K562 (cell line): ENCODE measurements around the gene MPPED2. TPM values are rescaled to one million over a fixed set of nuclear protein-coding genes. Genes with fewer than 3 reads are reported as not detected.

Source experiments
- HNRNPH1 ChIP-seq: fragments of 200-400 bp; formaldehyde crosslinking; optimal IDR thresholded peaks from 2 replicates; pipeline ENCODE3; 2017; ENCODE audit warnings: low read depth, mild to moderate bottlenecking, low read length, moderate library complexity
- ZKSCAN1 ChIP-seq: fragments of 150-350 bp; IDR thresholded peaks from 2 replicates; pipeline ENCODE4 v1.6.1; 2016; ENCODE audit warnings: low read depth, low read length
- ZNF174 ChIP-seq: fragments of 250-450 bp; sonication (Bioruptor Pico); IDR thresholded peaks from 2 replicates; pipeline ENCODE4 v1.4.0; 2020; ENCODE audit warnings: mild to moderate bottlenecking
- ZNF232 ChIP-seq: sonication (generic); formaldehyde crosslinking; IDR thresholded peaks from 2 replicates; pipeline ENCODE4 v1.8.0; 2022; ENCODE audit warnings: mild to moderate bottlenecking, missing genetic modification reagents
- polyA plus RNA-seq, 8 experiments: library from polyadenylated mRNA; depleted of rRNA in 4 of 8; stranded (reverse) in 5 of 8; unstranded in 3 of 8; fragments of >200 nt; fragmentation: Nextera tagmentation in 2 of 8; fragmentation: Illumina TruSeq in 1 of 8; extraction: Ambion mirVana in 2 of 8; extraction: Trizol in 1 of 8; gene quantifications; 2 replicates each; pipeline versions ENCODE4 v1.2.1 to v1.2.3, GENCODE V29; 2011 to 2014; ENCODE audit warnings: inconsistent platforms in 1 of 8, missing spikeins in 1 of 8
- total RNA-seq, 7 experiments: library from RNA; depleted of rRNA in 6 of 7; stranded (reverse); fragments of >200 nt in 6 of 7; fragmentation: Illumina TruSeq in 2 of 7; extraction: Trizol in 2 of 7; gene quantifications; 2 replicates each; pipeline versions ENCODE4 v1.2.1 to v1.2.3, GENCODE V29; 2011 to 2021; ENCODE audit warnings: low replicate concordance in 1 of 7
- TF ChIP-seq, protein P1 (sequence below): fragments of 200-800 bp; sonication (Bioruptor generic); IDR thresholded peaks from 2 replicates; pipeline ENCODE4 v1.6.1; 2016; ENCODE audit warnings: missing genetic modification characterization, missing compliant biosample characterization
- TF ChIP-seq, protein P2 (sequence below), 3 experiments: fragments of 200-800 bp in 1 of 3; sonication (Bioruptor generic) in 1 of 3; sonication (generic) in 1 of 3; formaldehyde crosslinking in 1 of 3; IDR thresholded peaks; 2 replicates each; pipeline versions ENCODE4 v1.6.1 to v1.8.0; 2016 to 2022; ENCODE audit warnings: mild to moderate bottlenecking in 2 of 3, missing compliant biosample characterization in 2 of 3, missing genetic modification characterization in 2 of 3, missing genetic modification reagents in 1 of 3

Gene MPPED2
- total and polyA plus RNA-seq, 9 of the 15 experiments (the other 6 are each of a cell fraction or from before 2014, with no cell fraction given), result not detected

DNA sequence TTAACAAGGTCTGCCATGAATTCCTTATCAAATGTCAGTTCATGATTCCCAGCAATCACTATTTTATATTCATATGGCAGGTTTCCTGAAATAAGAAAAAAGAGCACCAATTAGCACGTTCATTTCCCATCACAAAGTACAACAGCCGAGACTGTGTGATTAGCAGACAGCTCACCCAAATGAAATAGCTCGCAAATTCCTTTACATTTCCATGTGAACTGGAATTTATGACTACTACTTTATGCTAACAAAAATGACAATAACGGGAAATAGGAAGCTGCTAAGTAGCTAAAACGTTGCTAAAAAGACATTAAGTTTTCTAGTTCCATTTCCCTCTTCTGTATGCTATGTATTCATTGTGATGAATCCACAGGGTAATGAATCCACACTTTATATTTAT is 90.7 kb downstream of the MPPED2 start (continued):
- TF ChIP-seq, protein P1, sequence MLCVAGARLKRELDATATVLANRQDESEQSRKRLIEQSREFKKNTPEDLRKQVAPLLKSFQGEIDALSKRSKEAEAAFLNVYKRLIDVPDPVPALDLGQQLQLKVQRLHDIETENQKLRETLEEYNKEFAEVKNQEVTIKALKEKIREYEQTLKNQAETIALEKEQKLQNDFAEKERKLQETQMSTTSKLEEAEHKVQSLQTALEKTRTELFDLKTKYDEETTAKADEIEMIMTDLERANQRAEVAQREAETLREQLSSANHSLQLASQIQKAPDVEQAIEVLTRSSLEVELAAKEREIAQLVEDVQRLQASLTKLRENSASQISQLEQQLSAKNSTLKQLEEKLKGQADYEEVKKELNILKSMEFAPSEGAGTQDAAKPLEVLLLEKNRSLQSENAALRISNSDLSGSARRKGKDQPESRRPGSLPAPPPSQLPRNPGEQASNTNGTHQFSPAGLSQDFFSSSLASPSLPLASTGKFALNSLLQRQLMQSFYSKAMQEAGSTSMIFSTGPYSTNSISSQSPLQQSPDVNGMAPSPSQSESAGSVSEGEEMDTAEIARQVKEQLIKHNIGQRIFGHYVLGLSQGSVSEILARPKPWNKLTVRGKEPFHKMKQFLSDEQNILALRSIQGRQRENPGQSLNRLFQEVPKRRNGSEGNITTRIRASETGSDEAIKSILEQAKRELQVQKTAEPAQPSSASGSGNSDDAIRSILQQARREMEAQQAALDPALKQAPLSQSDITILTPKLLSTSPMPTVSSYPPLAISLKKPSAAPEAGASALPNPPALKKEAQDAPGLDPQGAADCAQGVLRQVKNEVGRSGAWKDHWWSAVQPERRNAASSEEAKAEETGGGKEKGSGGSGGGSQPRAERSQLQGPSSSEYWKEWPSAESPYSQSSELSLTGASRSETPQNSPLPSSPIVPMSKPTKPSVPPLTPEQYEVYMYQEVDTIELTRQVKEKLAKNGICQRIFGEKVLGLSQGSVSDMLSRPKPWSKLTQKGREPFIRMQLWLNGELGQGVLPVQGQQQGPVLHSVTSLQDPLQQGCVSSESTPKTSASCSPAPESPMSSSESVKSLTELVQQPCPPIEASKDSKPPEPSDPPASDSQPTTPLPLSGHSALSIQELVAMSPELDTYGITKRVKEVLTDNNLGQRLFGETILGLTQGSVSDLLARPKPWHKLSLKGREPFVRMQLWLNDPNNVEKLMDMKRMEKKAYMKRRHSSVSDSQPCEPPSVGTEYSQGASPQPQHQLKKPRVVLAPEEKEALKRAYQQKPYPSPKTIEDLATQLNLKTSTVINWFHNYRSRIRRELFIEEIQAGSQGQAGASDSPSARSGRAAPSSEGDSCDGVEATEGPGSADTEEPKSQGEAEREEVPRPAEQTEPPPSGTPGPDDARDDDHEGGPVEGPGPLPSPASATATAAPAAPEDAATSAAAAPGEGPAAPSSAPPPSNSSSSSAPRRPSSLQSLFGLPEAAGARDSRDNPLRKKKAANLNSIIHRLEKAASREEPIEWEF, result no peak
- TF ChIP-seq ZNF232 (CRISPR knock-in tag) (no peak), ZKSCAN1 (no peak), ZNF174 (no peak), HNRNPH1 (no peak)
- TF ChIP-seq, protein P2, sequence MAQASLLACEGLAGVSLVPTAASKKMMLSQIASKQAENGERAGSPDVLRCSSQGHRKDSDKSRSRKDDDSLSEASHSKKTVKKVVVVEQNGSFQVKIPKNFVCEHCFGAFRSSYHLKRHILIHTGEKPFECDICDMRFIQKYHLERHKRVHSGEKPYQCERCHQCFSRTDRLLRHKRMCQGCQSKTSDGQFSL (CRISPR knock-in tag; IDR thresholded peaks at IDR 0.05), result no peak
- TF ChIP-seq, protein P2 (tag; IDR thresholded peaks at IDR 0.05), result no peak
